Measurements from ENCODE around the gene NFAT5.
"Not testable (repeated sequence)": the region's sequence is repeated elsewhere in the genome, so short reads cannot be mapped to it uniquely, and the experiment has no call there.

Gene NFAT5

GRCh38 chr16:69724414-69724873, 158.7 kb downstream of the NFAT5 start:
- peak overlapping the region; percentile 75 for H3K27ac ChIP-seq
- TF ChIP-seq ZFX (IDR thresholded peaks at IDR 0.05; ENCODE audit: borderline replicate concordance), result no peak
- TF ChIP-seq, protein P1, sequence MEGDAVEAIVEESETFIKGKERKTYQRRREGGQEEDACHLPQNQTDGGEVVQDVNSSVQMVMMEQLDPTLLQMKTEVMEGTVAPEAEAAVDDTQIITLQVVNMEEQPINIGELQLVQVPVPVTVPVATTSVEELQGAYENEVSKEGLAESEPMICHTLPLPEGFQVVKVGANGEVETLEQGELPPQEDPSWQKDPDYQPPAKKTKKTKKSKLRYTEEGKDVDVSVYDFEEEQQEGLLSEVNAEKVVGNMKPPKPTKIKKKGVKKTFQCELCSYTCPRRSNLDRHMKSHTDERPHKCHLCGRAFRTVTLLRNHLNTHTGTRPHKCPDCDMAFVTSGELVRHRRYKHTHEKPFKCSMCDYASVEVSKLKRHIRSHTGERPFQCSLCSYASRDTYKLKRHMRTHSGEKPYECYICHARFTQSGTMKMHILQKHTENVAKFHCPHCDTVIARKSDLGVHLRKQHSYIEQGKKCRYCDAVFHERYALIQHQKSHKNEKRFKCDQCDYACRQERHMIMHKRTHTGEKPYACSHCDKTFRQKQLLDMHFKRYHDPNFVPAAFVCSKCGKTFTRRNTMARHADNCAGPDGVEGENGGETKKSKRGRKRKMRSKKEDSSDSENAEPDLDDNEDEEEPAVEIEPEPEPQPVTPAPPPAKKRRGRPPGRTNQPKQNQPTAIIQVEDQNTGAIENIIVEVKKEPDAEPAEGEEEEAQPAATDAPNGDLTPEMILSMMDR (IDR thresholded peaks at IDR 0.05), result no peak

DNA sequence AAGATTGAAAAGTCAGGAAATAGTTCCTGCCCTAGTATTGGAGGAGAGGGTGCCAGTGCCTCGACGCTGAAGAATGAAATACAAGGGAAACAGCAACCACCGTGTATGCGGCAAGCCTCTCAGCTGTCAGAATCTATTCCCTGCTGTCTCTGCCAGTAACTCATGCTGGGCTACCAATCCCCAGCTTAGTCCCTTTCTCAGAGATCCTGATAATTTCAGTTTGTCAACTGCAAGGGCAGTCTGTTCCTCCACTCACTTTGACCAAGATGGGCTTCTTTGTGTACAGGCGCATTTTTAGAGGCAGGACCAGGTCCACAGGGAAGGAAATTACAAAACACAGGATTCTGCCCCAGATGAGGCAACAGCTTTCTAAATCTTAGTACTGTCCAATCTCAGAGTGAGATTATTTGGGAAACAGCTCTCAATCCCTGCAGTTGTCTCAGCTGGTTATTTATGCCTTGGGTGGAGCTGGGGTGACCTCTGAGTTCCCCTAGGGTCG, 159.3 kb downstream of the NFAT5 start:
- TF ChIP-seq, protein P1 (IDR thresholded peaks at IDR 0.05), result no peak
- no peak for TF ChIP-seq ZFX (IDR thresholded peaks at IDR 0.05; ENCODE audit: borderline replicate concordance)
- H3K27ac ChIP-seq, result peak overlapping the region; percentile 75

GRCh38 chr16:69725480-69726312, 159.9 kb downstream of the NFAT5 start:
- H3K27ac ChIP-seq, result peak overlapping the region; percentile 75
- TF ChIP-seq, protein P1 (IDR thresholded peaks at IDR 0.05), result 0 out of 2 replicates have a peak, but pooled peaks have one; percentile 7
- no peak for TF ChIP-seq ZFX (IDR thresholded peaks at IDR 0.05; ENCODE audit: borderline replicate concordance)

- peak within 1 kb of the TSS; percentile 75 for H3K27ac ChIP-seq
- TF ChIP-seq ZFX (IDR thresholded peaks at IDR 0.05; ENCODE audit: borderline replicate concordance), result no peak
- TF ChIP-seq, protein P1 (IDR thresholded peaks at IDR 0.05), result no peak
These were observed 160.7 kb downstream of the NFAT5 start, which contains the start of gene NQO1 for GRCh38 chr16:69726313-69727060. TSS of gene NQO1 (minus strand) at chr16:69726560. CDS start at chr16:69726439, 121 bp downstream.

GRCh38 chr16:69727916-69728270, 162.1 kb downstream of the NFAT5 start:
- peak overlapping the region; percentile 75; the same call in 1 of the 2 replicates for H3K27ac ChIP-seq
- TF ChIP-seq ZFX (IDR thresholded peaks at IDR 0.05; ENCODE audit: borderline replicate concordance), result no peak
- TF ChIP-seq, protein P1 (IDR thresholded peaks at IDR 0.05), result no peak

DNA sequence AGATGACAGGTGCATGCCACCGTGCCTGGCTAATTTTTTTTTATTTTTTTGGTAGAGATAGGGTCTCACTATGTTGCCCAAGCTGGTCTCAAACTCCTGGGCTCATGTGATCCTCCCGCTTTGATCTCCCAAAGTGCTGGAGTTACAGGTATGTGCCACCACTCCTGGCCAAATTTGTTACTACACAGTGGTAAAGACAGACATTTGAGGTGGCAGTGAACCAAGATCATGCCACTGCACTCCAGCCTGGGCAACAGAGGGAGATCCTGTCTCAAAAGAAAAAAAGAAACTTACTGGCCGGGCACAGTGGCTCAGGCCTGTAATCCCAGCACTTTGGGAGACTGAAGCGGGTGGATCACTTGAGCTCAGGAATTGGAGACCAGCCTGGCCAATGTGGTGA, 163.3 kb downstream of the NFAT5 start:
- not testable (repeated sequence) for H3K27ac ChIP-seq

DNA sequence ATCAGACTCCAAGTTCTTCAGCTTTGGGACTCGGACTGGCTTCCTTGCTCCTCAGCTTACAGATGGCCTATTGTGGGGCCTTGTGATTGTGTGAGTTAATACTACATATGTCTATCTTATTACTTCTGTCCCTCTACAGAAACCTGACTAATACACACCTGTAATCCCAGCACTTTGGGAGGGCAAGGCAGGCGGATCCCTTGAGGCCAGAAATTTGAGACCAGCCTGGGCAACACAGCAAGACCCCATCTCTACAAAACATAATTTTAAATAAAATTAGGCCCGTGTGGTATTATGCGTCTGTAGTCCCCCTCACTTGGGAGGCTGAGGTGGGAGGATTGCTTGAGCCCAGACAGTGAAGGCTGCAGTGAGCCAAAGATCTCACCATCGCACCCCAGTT, 165.5 kb downstream of the NFAT5 start:
- H3K27ac ChIP-seq, result not testable (repeated sequence)

DNA sequence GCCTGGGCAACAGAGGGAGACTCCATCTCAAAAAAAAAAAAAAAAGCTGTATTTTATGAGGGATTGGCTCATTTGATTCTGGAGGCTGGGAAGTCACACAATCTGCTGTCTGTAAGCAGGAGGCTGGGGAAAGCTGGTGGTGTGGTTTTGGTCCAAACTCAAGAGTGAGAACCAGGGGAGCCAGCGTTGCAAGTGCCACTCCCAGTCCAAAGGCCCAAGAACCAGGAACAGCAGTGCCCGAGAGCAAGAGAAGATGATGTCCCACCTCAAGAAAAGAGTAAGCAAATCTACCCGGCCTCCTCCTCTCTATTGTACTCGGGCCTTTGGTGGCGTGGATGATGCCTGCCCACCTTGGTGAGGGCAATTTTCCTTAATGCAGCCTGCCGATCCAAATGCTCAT, 166.3 kb downstream of the NFAT5 start:
- no peak for TF ChIP-seq ZFX (IDR thresholded peaks at IDR 0.05; ENCODE audit: borderline replicate concordance)
- TF ChIP-seq, protein P1 (IDR thresholded peaks at IDR 0.05), result no peak
- H3K27ac ChIP-seq, result no peak overlapping the region

Data from 22Rv1 (cell line).